ENCODE data around the gene DTD2.

The DTD2 gene

DNA sequence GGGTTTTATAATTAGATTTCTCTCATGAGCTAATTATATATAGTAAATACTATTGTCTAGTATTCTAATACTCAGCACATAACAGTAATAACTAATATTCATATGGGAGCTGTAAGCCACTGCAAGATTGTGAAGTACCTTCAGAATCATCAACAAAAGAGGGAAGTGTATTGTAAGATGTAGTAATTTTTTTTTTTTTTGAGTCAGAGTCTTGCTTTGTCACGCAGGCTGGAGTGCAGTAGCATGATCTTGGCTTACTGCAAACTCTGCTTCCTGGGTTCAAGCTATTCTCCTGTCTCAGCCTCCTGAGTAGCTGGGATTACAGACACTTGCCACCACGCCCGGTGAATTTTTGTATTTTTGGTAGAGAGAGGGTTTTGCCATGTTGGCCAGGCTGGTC, 27.4 kb upstream of the DTD2 start:
- TF ChIP-seq, protein P1, sequence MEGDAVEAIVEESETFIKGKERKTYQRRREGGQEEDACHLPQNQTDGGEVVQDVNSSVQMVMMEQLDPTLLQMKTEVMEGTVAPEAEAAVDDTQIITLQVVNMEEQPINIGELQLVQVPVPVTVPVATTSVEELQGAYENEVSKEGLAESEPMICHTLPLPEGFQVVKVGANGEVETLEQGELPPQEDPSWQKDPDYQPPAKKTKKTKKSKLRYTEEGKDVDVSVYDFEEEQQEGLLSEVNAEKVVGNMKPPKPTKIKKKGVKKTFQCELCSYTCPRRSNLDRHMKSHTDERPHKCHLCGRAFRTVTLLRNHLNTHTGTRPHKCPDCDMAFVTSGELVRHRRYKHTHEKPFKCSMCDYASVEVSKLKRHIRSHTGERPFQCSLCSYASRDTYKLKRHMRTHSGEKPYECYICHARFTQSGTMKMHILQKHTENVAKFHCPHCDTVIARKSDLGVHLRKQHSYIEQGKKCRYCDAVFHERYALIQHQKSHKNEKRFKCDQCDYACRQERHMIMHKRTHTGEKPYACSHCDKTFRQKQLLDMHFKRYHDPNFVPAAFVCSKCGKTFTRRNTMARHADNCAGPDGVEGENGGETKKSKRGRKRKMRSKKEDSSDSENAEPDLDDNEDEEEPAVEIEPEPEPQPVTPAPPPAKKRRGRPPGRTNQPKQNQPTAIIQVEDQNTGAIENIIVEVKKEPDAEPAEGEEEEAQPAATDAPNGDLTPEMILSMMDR (IDR thresholded peaks at IDR 0.05): no peak

- TF ChIP-seq, protein P1 (IDR thresholded peaks at IDR 0.05): no peak
These were observed 22.9 kb upstream of the DTD2 start for GRCh38 chr14:31480156-31480555.

DNA sequence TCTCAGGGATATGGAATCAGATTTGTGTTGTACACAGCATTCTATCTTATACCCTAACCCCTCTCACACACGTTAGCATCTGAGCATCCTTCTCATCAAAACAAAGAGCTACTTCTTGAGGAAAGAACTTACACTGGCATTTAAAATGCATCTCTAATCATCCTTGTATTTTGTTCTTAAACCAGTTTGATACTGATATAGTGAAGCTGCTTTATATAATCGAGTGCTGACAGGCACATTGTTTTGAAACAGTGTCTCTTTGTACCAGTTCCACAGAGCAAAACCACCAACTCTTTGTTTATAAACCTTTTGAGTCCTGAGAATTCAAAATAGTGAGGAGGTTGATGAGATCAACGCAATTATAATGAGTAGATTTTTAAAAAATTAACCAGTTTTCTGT, 21.7 kb upstream of the DTD2 start:
- TF ChIP-seq, protein P1 (IDR thresholded peaks at IDR 0.05): no peak

DNA sequence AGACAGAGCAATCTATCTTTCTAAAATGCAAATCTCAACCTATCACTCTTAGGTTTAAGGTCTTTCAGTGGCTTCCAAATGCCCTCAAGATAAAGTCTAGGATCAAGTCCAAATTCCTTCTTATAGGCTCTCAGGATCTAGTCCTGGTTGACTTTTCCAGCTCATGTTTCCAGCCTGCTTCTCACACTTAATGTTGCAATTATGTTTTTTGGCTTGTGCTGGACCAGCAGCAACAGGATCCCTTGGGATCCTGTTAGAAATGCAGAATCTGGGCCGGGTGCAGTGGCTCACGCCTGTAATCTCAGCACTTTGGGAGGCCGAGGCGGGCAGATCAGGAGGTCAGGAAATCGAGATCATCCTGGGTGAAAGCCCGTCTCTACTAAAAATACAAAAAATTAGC, 19.9 kb upstream of the DTD2 start:
- TF ChIP-seq, protein P1 (IDR thresholded peaks at IDR 0.05): no peak

DNA sequence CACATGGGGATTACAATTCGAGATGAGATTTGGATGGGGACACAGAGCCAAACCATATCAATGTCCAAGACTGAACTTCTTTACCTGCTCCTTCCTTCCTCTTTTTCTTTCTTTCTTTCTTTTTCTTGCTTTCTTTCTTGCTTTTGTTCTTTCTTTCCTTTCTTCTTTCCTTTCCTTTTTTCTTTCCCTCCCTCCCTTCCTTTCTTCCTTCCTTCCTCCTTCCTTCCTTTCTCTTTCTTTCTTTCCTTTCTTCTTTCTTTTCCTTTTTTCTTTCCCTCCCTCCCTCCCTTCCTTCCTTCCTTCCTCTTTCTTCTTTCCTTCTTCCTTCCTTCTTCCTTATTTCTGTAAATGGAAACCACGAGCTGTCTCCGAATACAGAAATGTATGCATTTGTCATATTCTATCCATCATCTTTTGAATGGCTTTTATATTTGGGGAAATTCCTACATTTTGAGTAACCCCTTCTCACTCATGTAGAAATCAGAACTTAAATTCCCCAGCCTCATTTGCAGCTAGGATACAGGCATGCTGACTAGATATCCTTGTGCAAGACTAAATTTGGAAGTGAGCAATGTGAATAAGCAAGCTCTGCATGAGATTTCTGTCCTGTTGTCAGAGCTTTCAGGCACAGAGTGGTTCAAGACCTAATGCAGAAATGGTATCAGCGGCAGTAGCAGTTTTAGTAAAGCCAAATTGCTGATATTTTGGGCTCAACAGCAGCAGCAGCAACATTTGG, 19.0 kb upstream of the DTD2 start:
- TF ChIP-seq, protein P1 (IDR thresholded peaks at IDR 0.05): no peak

DNA sequence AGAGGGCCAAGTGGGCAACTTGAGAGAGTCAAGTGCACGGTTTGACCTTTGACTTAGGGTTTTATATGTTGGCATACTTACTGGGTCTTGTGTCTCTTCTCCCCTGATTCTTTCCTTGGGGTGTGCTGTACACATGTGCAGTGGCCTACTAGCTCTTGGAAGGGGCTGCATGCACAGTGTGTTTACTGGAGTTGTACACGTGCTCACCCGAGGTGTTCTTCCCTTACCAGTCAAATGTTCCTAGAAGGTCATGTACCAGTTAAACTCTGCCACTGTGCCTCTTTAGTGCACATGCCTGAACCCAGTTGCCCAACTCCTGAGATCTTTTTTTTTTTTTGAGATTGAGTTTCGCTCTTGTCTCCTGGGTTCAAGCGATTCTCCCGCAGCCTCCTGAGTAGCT, 9.2 kb upstream of the DTD2 start:
- TF ChIP-seq, protein P1 (IDR thresholded peaks at IDR 0.05): no peak

DNA sequence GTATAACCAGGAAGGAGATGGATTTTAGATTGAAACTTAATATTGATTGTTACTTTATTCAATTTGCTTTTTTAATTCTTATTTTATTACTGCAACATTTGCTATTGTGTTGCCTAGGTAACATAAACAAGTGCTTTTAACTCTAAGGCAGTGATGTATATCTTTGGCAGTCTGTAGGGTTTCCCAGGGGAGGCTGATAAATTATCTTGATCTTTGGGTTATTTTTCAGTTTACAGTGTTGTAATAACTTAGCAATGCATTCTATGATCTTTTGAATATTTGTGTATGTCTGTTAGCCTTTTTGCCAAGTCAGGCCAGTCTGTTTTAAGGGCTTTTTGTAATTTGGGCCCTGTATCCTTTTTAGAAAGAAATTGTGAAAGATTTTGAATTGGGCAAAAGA, 7.8 kb upstream of the DTD2 start:
- TF ChIP-seq, protein P1 (IDR thresholded peaks at IDR 0.05): no peak

GRCh38 chr14:31461545-31461944, 4.2 kb upstream of the DTD2 start:
- TF ChIP-seq, protein P1 (IDR thresholded peaks at IDR 0.05): no peak

Data from LNCAP (cell line).